ENCODE data around the gene PARM1.

The PARM1 gene

GRCh38 chr4:75071317-75071716 is 138.4 kb downstream of the PARM1 start:
- no peak for TF ChIP-seq CTCF (conservative IDR thresholded peaks at IDR 0.05)
- TF ChIP-seq ZFX (IDR thresholded peaks at IDR 0.05), result no peak
- no peak overlapping the region for H3K27ac ChIP-seq

- TF ChIP-seq ZFX (IDR thresholded peaks at IDR 0.05) (no peak), CTCF (conservative IDR thresholded peaks at IDR 0.05) (no peak)
Observed at GRCh38 chr4:75080888-75081287, 148.0 kb downstream of the PARM1 start.

GRCh38 chr4:75081561-75081960 is 148.6 kb downstream of the PARM1 start:
- TF ChIP-seq ZFX (IDR thresholded peaks at IDR 0.05), result no peak
- no peak for TF ChIP-seq CTCF (conservative IDR thresholded peaks at IDR 0.05)
- no peak overlapping the region for H3K27ac ChIP-seq

More at GRCh38 chr4:75080888-75081287, 148.0 kb downstream of the PARM1 start:
- no peak overlapping the region for H3K27ac ChIP-seq

GRCh38 chr4:75087416-75087815 is 154.5 kb downstream of the PARM1 start:
- TF ChIP-seq CTCF (conservative IDR thresholded peaks at IDR 0.05) (no peak), ZFX (IDR thresholded peaks at IDR 0.05) (no peak)
- H3K27ac ChIP-seq, result no peak overlapping the region

GRCh38 chr4:75087865-75088264 is 154.9 kb downstream of the PARM1 start:
- TF ChIP-seq ZFX (IDR thresholded peaks at IDR 0.05) (no peak), CTCF (conservative IDR thresholded peaks at IDR 0.05) (no peak)
- no peak overlapping the region for H3K27ac ChIP-seq

- H3K27ac ChIP-seq, result no peak overlapping the region
- TF ChIP-seq CTCF (conservative IDR thresholded peaks at IDR 0.05) (no peak), ZFX (IDR thresholded peaks at IDR 0.05) (no peak)
Observed at GRCh38 chr4:75089206-75089605, 156.3 kb downstream of the PARM1 start.

- no peak for TF ChIP-seq CTCF (conservative IDR thresholded peaks at IDR 0.05)
- no peak for TF ChIP-seq ZFX (IDR thresholded peaks at IDR 0.05)
- H3K27ac ChIP-seq, result no peak overlapping the region
Observed at GRCh38 chr4:75099321-75099720, 166.4 kb downstream of the PARM1 start.
